SK-N-MC (cell line): ENCODE data around the gene IMPG1.

Experiments
- DNase-seq: peaks from one replicate; pipeline ENCODE4 v3.0.0-alpha.2; 2011; ENCODE audit warnings: low read depth, low spot score
- H3K27ac ChIP-seq: fragments of 200-600 bp; sonication (generic); 2 replicates; pipeline ENCODE4 v1.5.1; 2016; ENCODE audit warnings: mixed run types
- H3K36me3 ChIP-seq: fragments of 200-600 bp; sonication (generic); 2 replicates; pipeline ENCODE4 v1.6.1; 2017; ENCODE audit warnings: antibody characterized with exemption, low read length, mixed read lengths; ENCODE audit not compliant: insufficient read depth
- H3K4me3 ChIP-seq: fragments of 200-600 bp; sonication (generic); 2 replicates; pipeline ENCODE4 v1.5.1; 2016
- H3K9ac ChIP-seq: fragments of 200-600 bp; sonication (generic); 2 replicates; pipeline ENCODE4 v1.8.0; 2017; ENCODE audit warnings: mixed run types, mixed read lengths; ENCODE audit not compliant: insufficient read length
- H3K9me3 ChIP-seq: fragments of 200-600 bp; sonication (generic); 2 replicates; pipeline ENCODE4 v1.6.1; 2017; ENCODE audit warnings: low read depth, mild to moderate bottlenecking, antibody characterized with exemption, low read length, moderate library complexity, mixed read lengths
- EZH2 ChIP-seq: fragments of 200-600 bp; sonication (generic); IDR thresholded peaks from one replicate; pipeline ENCODE4 v1.6.1; 2017; ENCODE audit warnings: antibody characterized with exemption
- FOXP2 ChIP-seq: optimal IDR thresholded peaks from 2 replicates; pipeline ENCODE3; 2011; ENCODE audit warnings: mild to moderate bottlenecking, moderate library complexity; ENCODE audit not compliant: insufficient read depth; ENCODE audit errors: extremely low read length, control extremely low read depth
- POLR2AphosphoS5 ChIP-seq: IDR thresholded peaks from 2 replicates; pipeline ENCODE4 v1.6.1; 2012; ENCODE audit warnings: mild to moderate bottlenecking, low read depth, low read length, borderline replicate concordance

IMPG1 gene

DNA sequence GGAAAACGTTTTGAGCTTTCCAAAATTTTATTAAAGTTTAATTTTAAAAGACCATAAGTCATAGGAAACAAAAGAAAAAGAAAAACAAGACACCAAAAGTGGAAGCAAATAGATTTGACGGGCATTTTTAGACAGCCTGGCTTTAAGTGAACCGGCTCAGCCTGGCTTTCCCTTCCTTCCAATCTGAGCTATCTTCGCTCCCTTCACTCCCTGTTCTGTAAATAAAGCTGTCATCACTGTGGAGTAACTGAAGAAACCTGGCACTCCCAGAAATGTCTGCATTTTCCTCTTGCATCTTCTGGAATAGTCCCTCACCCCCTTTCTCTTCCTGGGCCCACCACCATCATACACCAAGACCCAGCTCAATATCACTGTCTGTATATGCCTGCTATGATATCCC lies 131.9 kb downstream of the IMPG1 start:
- no peak overlapping the region for H3K9ac ChIP-seq
- H3K4me3 ChIP-seq = no peak overlapping the region
- H3K27ac ChIP-seq = no peak overlapping the region
- TF ChIP-seq POLR2AphosphoS5 (no peak), FOXP2 (no peak), EZH2 (no peak)
- DNase-seq = no peak
- H3K36me3 ChIP-seq = no peaks in the 10 kb centered on the region
- no peaks in the 10 kb centered on the region for H3K9me3 ChIP-seq

DNA sequence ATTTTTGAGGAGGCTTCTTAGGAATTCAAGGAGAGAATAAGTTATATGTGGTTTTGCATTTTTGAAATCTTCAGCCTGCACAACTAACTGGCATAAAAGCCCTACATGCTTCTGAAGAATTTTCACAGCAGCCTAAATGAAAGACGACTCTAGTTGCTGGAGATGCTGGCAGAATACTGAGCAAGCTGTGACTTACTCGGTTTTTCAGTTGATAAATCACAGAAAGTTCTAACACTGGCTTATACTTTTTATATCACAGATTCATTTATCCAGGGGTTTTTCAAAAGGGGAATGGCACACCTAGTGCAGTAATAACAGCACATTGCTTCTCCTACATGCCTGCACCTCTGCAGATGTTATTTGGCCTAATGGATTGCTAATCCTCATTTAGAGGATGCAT lies 134.6 kb downstream of the IMPG1 start:
- Histone ChIP-seq H3K36me3 (no peaks in the 10 kb centered on the region), H3K9me3 (no peaks in the 10 kb centered on the region), H3K27ac (no peak overlapping the region), H3K9ac (no peak overlapping the region), H3K4me3 (no peak overlapping the region)
- no peak for DNase-seq
- TF ChIP-seq EZH2 (no peak), FOXP2 (no peak), POLR2AphosphoS5 (no peak)

GRCh38 chr6:75936682-75937081 lies 135.8 kb downstream of the IMPG1 start:
- Histone ChIP-seq H3K9me3 (no peaks in the 10 kb centered on the region), H3K4me3 (no peak overlapping the region), H3K36me3 (no peaks in the 10 kb centered on the region), H3K27ac (no peak overlapping the region), H3K9ac (no peak overlapping the region)
- TF ChIP-seq EZH2 (no peak), POLR2AphosphoS5 (no peak), FOXP2 (no peak)
- DNase-seq = no peak

- DNase-seq = no peak
- peak overlapping the region; percentile 48 for H3K9ac ChIP-seq
- no peaks in the 10 kb centered on the region for H3K9me3 ChIP-seq
- H3K36me3 ChIP-seq = no peaks in the 10 kb centered on the region
- TF ChIP-seq POLR2AphosphoS5 (no peak), FOXP2 (no peak), EZH2 (no peak)
- H3K27ac ChIP-seq = no peak overlapping the region
- H3K4me3 ChIP-seq = peak overlapping the region; percentile 81
These were observed 137.0 kb downstream of the IMPG1 start for GRCh38 chr6:75935473-75935793.

DNA sequence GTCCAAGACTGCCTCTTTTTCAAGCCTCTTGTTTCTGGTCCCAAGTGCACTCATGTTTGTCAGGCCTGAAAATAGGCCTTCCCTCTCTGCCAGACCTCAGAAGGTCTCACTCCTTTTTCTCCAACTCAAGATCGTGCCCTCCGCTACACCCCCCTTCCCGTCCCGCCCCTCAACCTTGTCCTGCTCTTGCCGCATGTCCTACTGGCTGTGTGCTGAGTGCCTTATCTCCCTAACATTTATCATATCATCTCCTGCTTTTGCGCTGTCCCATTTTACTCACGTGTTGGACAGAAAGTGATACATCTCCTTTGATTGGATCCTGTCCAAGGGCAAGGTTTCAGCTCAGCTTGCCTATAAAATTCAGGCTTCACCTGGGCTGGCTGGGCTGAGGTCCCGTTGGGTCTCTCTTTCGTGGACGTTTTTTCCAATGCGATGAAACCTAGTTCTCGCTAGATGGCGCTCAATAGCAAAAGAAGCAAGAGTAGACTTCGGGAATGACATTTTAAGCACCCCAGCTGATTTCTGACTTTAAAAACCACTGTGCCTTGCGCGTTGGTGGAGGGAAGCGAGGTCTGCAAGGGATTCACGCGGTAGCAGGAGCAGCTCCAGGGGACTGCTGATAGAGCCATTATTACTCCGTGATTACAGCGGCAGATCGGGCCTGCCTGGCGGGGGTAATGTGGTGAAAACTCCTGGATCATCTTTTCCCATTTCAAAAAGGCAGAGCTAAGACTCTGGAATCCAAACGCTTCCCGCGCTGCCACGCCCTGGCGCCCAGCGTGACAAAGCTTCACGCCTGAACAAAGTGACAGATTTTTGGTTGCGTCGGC lies 137.6 kb downstream of the IMPG1 start:
- peak overlapping the region; percentile 81 for H3K4me3 ChIP-seq
- TF ChIP-seq EZH2 = no peak
- no peak for TF ChIP-seq FOXP2
- no peak for TF ChIP-seq POLR2AphosphoS5
- peak; percentile 75 for DNase-seq
- no peaks in the 10 kb centered on the region for H3K36me3 ChIP-seq
- H3K9ac ChIP-seq = peak overlapping the region; percentile 48
- H3K27ac ChIP-seq = no peak overlapping the region
- H3K9me3 ChIP-seq = no peaks in the 10 kb centered on the region

GRCh38 chr6:75933387-75933975 lies 139.0 kb downstream of the IMPG1 start:
- no peak for DNase-seq

DNA sequence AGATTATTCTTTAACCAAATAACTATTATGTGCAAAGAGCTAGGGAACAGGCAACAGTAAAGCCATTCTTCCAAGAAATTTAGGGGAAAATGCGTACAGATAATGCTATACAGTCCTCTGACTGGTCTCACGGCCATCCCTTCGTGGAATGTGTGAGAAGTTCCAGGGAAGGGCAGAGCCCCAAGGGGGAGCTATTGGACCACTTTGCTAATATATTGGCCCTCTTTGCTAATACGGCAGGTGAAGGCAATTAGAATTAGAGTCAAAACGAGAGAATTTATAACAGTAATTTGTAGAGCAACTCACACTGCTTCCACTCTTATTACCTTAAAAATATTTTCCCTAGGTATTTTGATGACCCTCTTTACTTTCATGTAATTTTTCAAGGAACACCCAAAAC lies 140.4 kb downstream of the IMPG1 start:
- DNase-seq = no peak
- no peak for TF ChIP-seq EZH2
- TF ChIP-seq FOXP2 = no peak
- TF ChIP-seq POLR2AphosphoS5 = no peak
- no peak overlapping the region for H3K9ac ChIP-seq
- no peak overlapping the region for H3K4me3 ChIP-seq
- H3K27ac ChIP-seq = no peak overlapping the region
- H3K36me3 ChIP-seq = no peaks in the 10 kb centered on the region
- no peaks in the 10 kb centered on the region for H3K9me3 ChIP-seq

More at GRCh38 chr6:75933387-75933975, 139.0 kb downstream of the IMPG1 start:
- TF ChIP-seq FOXP2 (no peak), POLR2AphosphoS5 (no peak), EZH2 (no peak)
- Histone ChIP-seq H3K9ac (no peak overlapping the region), H3K9me3 (no peaks in the 10 kb centered on the region), H3K36me3 (no peaks in the 10 kb centered on the region), H3K4me3 (no peak overlapping the region), H3K27ac (no peak overlapping the region)

- H3K36me3 ChIP-seq = no peaks in the 10 kb centered on the region
- H3K4me3 ChIP-seq = no peak overlapping the region
- no peak for DNase-seq
- TF ChIP-seq EZH2 (no peak), FOXP2 (no peak), POLR2AphosphoS5 (no peak)
- no peak overlapping the region for H3K27ac ChIP-seq
- no peaks in the 10 kb centered on the region for H3K9me3 ChIP-seq
- H3K9ac ChIP-seq = no peak overlapping the region
These were observed 141.3 kb downstream of the IMPG1 start for GRCh38 chr6:75931011-75931680.
